ENCODE data around the gene GSG1L2. TPM values are rescaled to one million over a fixed set of nuclear protein-coding genes. Genes with fewer than 3 reads are reported as not detected.

The GSG1L2 gene
- total RNA-seq, 2 donors from 2014 or later, result not detected

- no peaks in the 10 kb centered on the region for H3K9me3 ChIP-seq
- no peak for DNase-seq (ENCODE audit: low spot score)
- no peak overlapping the region for H3K27ac ChIP-seq
- WGBS, result 86% methylated on average over 9 of the region's 9 CpGs
- H3K27me3 ChIP-seq (replicated peaks; ENCODE audit: insufficient read depth), result no peaks in the 10 kb centered on the region
- H3K4me1 ChIP-seq (replicated peaks), result no peaks in the 10 kb centered on the region
- no peak overlapping the region for H3K4me3 ChIP-seq
- intact Hi-C loops (cut with DNase I), result loop anchor here (5.0 kb wide), 1 partner anchor 44 kb away; no protein-coding TSS in a partner anchor
- H3K36me3 ChIP-seq, result no peaks in the 10 kb centered on the region
- TF ChIP-seq POLR2AphosphoS5 (IDR thresholded peaks at IDR 0.05), result no peak
- no peak for TF ChIP-seq POLR2A (IDR thresholded peaks at IDR 0.05)
- no peak for TF ChIP-seq CTCF (IDR thresholded peaks at IDR 0.05)
Measured at GRCh38 chr17:9813166-9813565, 8.7 kb downstream of the GSG1L2 start.

- intact Hi-C loops (cut with DNase I), result loop anchor here (5.0 kb wide), 1 partner anchor 46 kb away; no protein-coding TSS in a partner anchor
- H3K36me3 ChIP-seq, result no peaks in the 10 kb centered on the region
- no peak for DNase-seq (ENCODE audit: low spot score)
- no peaks in the 10 kb centered on the region for H3K4me1 ChIP-seq (replicated peaks)
- no peak for TF ChIP-seq POLR2A (IDR thresholded peaks at IDR 0.05)
- no peaks in the 10 kb centered on the region for H3K27me3 ChIP-seq (replicated peaks; ENCODE audit: insufficient read depth)
- no peaks in the 10 kb centered on the region for H3K9me3 ChIP-seq
- 59% methylated on average over 11 of the region's 11 CpGs for WGBS
- H3K27ac ChIP-seq, result no peak overlapping the region
- no peak overlapping the region for H3K4me3 ChIP-seq
Measured at GRCh38 chr17:9811537-9811936, 10.3 kb downstream of the GSG1L2 start.

GRCh38 chr17:9811086-9811485, 10.8 kb downstream of the GSG1L2 start:
- H3K27me3 ChIP-seq (replicated peaks; ENCODE audit: insufficient read depth), result no peaks in the 10 kb centered on the region
- no peak for DNase-seq (ENCODE audit: low spot score)
- no peaks in the 10 kb centered on the region for H3K9me3 ChIP-seq
- no peak overlapping the region for H3K27ac ChIP-seq
- intact Hi-C loops (cut with DNase I), result loop anchor here (5.0 kb wide), 1 partner anchor 46 kb away; no protein-coding TSS in a partner anchor
- no peak overlapping the region for H3K4me3 ChIP-seq
- H3K36me3 ChIP-seq, result no peaks in the 10 kb centered on the region
- no peaks in the 10 kb centered on the region for H3K4me1 ChIP-seq (replicated peaks)
- WGBS, result 92% methylated on average over 5 of the region's 5 CpGs
- TF ChIP-seq POLR2AphosphoS5 (IDR thresholded peaks at IDR 0.05) (no peak), POLR2A (IDR thresholded peaks at IDR 0.05) (no peak), CTCF (IDR thresholded peaks at IDR 0.05) (no peak)

- TF ChIP-seq POLR2A (IDR thresholded peaks at IDR 0.05) (no peak), POLR2AphosphoS5 (IDR thresholded peaks at IDR 0.05) (no peak), CTCF (IDR thresholded peaks at IDR 0.05) (no peak)
- Histone ChIP-seq H3K27ac (no peak overlapping the region), H3K27me3 (replicated peaks; ENCODE audit: insufficient read depth) (no peaks in the 10 kb centered on the region), H3K36me3 (no peaks in the 10 kb centered on the region), H3K4me1 (replicated peaks) (no peaks in the 10 kb centered on the region), H3K9me3 (no peaks in the 10 kb centered on the region), H3K4me3 (no peak overlapping the region)
- intact Hi-C loops (cut with DNase I), result loop anchor here (5.0 kb wide), 1 partner anchor 47 kb away; no protein-coding TSS in a partner anchor
- no peak for DNase-seq (ENCODE audit: low spot score)
- 53% methylated on average over 4 of the region's 4 CpGs for WGBS
Measured at GRCh38 chr17:9810100-9810949, 11.6 kb downstream of the GSG1L2 start.

GRCh38 chr17:9809409-9809808, 12.5 kb downstream of the GSG1L2 start:
- Histone ChIP-seq H3K4me3 (no peak overlapping the region), H3K9me3 (no peaks in the 10 kb centered on the region), H3K36me3 (no peaks in the 10 kb centered on the region), H3K27me3 (replicated peaks; ENCODE audit: insufficient read depth) (no peaks in the 10 kb centered on the region), H3K4me1 (replicated peaks) (no peaks in the 10 kb centered on the region), H3K27ac (no peak overlapping the region)
- DNase-seq (ENCODE audit: low spot score), result no peak
- TF ChIP-seq POLR2AphosphoS5 (IDR thresholded peaks at IDR 0.05) (no peak), POLR2A (IDR thresholded peaks at IDR 0.05) (no peak), CTCF (IDR thresholded peaks at IDR 0.05) (no peak)
- intact Hi-C loops (cut with DNase I), result no loop called here
- 91% methylated on average over 8 of the region's 8 CpGs for WGBS
